Measurements from ENCODE around the gene NUP210.

Gene NUP210

GRCh38 chr3:13377021-13377420, 43.1 kb downstream of the NUP210 start:
- TF ChIP-seq CTCF (conservative IDR thresholded peaks at IDR 0.05) = no peak

GRCh38 chr3:13376091-13376490, 44.0 kb downstream of the NUP210 start:
- TF ChIP-seq CTCF (conservative IDR thresholded peaks at IDR 0.05) = no peak
- H3K27ac ChIP-seq = no peak overlapping the region

More at GRCh38 chr3:13377021-13377420, 43.1 kb downstream of the NUP210 start:
- no peak overlapping the region for H3K27ac ChIP-seq

GRCh38 chr3:13375464-13375863, 44.7 kb downstream of the NUP210 start:
- no peak overlapping the region for H3K27ac ChIP-seq
- TF ChIP-seq CTCF (conservative IDR thresholded peaks at IDR 0.05) = no peak

- TF ChIP-seq CTCF (conservative IDR thresholded peaks at IDR 0.05) = no peak
These were observed 46.0 kb downstream of the NUP210 start for GRCh38 chr3:13373975-13374586.

GRCh38 chr3:13372656-13373055, 47.5 kb downstream of the NUP210 start:
- TF ChIP-seq CTCF (conservative IDR thresholded peaks at IDR 0.05) = no peak

More at GRCh38 chr3:13373975-13374586, 46.0 kb downstream of the NUP210 start:
- no peak overlapping the region for H3K27ac ChIP-seq

GRCh38 chr3:13372126-13372525, 48.0 kb downstream of the NUP210 start:
- TF ChIP-seq CTCF (conservative IDR thresholded peaks at IDR 0.05) = no peak
- no peak overlapping the region for H3K27ac ChIP-seq

More at GRCh38 chr3:13372656-13373055, 47.5 kb downstream of the NUP210 start:
- no peak overlapping the region for H3K27ac ChIP-seq

GRCh38 chr3:13371100-13372075, 48.7 kb downstream of the NUP210 start:
- TF ChIP-seq CTCF (conservative IDR thresholded peaks at IDR 0.05) = no peak
- no peak overlapping the region for H3K27ac ChIP-seq

Measured in VCaP (cell line).